K562 (cell line): ENCODE data around the gene SERPINE2. TPM values are rescaled to one million over a fixed set of nuclear protein-coding genes. Genes with fewer than 3 reads are reported as not detected.

Experiments used
- ARID3A ChIP-seq: IDR thresholded peaks from 2 replicates; pipeline ENCODE4 v1.6.1; 2012; ENCODE audit warnings: low read depth, low read length, improper control_type of control experiment, borderline replicate concordance
- ATF1 ChIP-seq, 2 experiments: fragments of 450-650 bp in 1 of 2; IDR thresholded peaks; 2 replicates each; pipeline ENCODE4 v1.6.1; 2016; ENCODE audit warnings: missing compliant biosample characterization in 1 of 2, missing genetic modification characterization in 1 of 2
- ATF6 ChIP-seq: sonication (generic); formaldehyde crosslinking; IDR thresholded peaks from 2 replicates; pipeline ENCODE4 v1.4.0; 2020; ENCODE audit warnings: mild to moderate bottlenecking, missing genetic modification reagents
- FOSL1 ChIP-seq: fragments of 200-800 bp; sonication (Bioruptor generic); conservative IDR thresholded peaks from 2 replicates; pipeline ENCODE4 v1.6.1; 2016; ENCODE audit warnings: missing genetic modification characterization, missing compliant biosample characterization
- FOXJ2 ChIP-seq: fragments of 200-800 bp; sonication (Bioruptor generic); IDR thresholded peaks from 2 replicates; pipeline ENCODE4 v1.6.1; 2016; ENCODE audit warnings: missing genetic modification characterization, missing compliant biosample characterization
- NKRF ChIP-seq: fragments of 450-650 bp; IDR thresholded peaks from 2 replicates; pipeline ENCODE4 v1.6.1; 2016; ENCODE audit warnings: borderline replicate concordance
- PHF8 ChIP-seq: fragments of 200-600 bp; sonication (generic); IDR thresholded peaks from 2 replicates; pipeline ENCODE4 v1.6.1; 2012; ENCODE audit warnings: mixed run types, mild to moderate bottlenecking, inconsistent platforms, low read length, moderate library complexity, borderline replicate concordance
- PML ChIP-seq: IDR thresholded peaks from 2 replicates; pipeline ENCODE4 v1.6.1; 2012; ENCODE audit warnings: low read length, inconsistent platforms
- POLR3G ChIP-seq: IDR thresholded peaks from 2 replicates; pipeline ENCODE4 v1.6.1; 2011; ENCODE audit not compliant: insufficient read length, insufficient replicate concordance; ENCODE audit errors: extremely low read depth
- RBM25 ChIP-seq: fragments of 200-400 bp; formaldehyde crosslinking; IDR thresholded peaks from 2 replicates; pipeline ENCODE4 v1.6.1; 2018; ENCODE audit warnings: low read length, low read depth, moderate library complexity; ENCODE audit not compliant: severe bottlenecking
- SOX6 ChIP-seq: fragments of 450-650 bp; IDR thresholded peaks from 2 replicates; pipeline ENCODE4 v1.6.1; 2014; ENCODE audit warnings: mild to moderate bottlenecking
- SREBF2 ChIP-seq: sonication (generic); formaldehyde crosslinking; IDR thresholded peaks from 2 replicates; pipeline ENCODE4 v1.4.0; 2020; ENCODE audit warnings: mild to moderate bottlenecking, missing genetic modification reagents
- ZNF134 ChIP-seq: fragments of 250-450 bp; sonication (Bioruptor Pico); conservative IDR thresholded peaks from 2 replicates; pipeline ENCODE4 v1.4.0; 2020
- ZNF354B ChIP-seq: fragments of 250-450 bp; sonication (Bioruptor Pico); IDR thresholded peaks from 2 replicates; pipeline ENCODE4 v1.4.0; 2020
- polyA plus RNA-seq, 8 experiments: library from polyadenylated mRNA; depleted of rRNA in 4 of 8; stranded (reverse) in 5 of 8; unstranded in 3 of 8; fragments of >200 nt; fragmentation: Nextera tagmentation in 2 of 8; fragmentation: Illumina TruSeq in 1 of 8; extraction: Ambion mirVana in 2 of 8; extraction: Trizol in 1 of 8; gene quantifications; 2 replicates each; pipeline versions ENCODE4 v1.2.1 to v1.2.3, GENCODE V29; 2011 to 2014; ENCODE audit warnings: inconsistent platforms in 1 of 8, missing spikeins in 1 of 8
- total RNA-seq, 7 experiments: library from RNA; depleted of rRNA in 6 of 7; stranded (reverse); fragments of >200 nt in 6 of 7; fragmentation: Illumina TruSeq in 2 of 7; extraction: Trizol in 2 of 7; gene quantifications; 2 replicates each; pipeline versions ENCODE4 v1.2.1 to v1.2.3, GENCODE V29; 2011 to 2021; ENCODE audit warnings: low replicate concordance in 1 of 7
- TF ChIP-seq, protein P1 (sequence below): fragments of 450-650 bp; IDR thresholded peaks from 2 replicates; pipeline ENCODE4 v1.6.1; 2016
- TF ChIP-seq, protein P2 (sequence below), 2 experiments: fragments of 450-650 bp in 1 of 2; sonication (generic) in 1 of 2; formaldehyde crosslinking; conservative IDR thresholded peaks; 2 replicates each; pipeline versions ENCODE4 v1.4.0 to v1.8.1; 2020 to 2022; ENCODE audit warnings: mild to moderate bottlenecking in 1 of 2, missing genetic modification reagents in 1 of 2
- TF ChIP-seq, protein P3 (sequence below): fragments of 450-650 bp; formaldehyde crosslinking; IDR thresholded peaks from 2 replicates; pipeline ENCODE4 v1.4.0; 2020; ENCODE audit warnings: mild to moderate bottlenecking, mixed read lengths
- TF ChIP-seq, protein P4 (sequence below): IDR thresholded peaks from 2 replicates; pipeline ENCODE4 v1.6.1; 2014; ENCODE audit warnings: antibody characterized with exemption

The SERPINE2 gene
- total and polyA plus RNA-seq, 9 of the 15 experiments (the other 6 are each of a cell fraction or from before 2014, with no cell fraction given): 0.03 to 0.16 (median 0.13) TPM; not detected in 6

- peak; percentile 82 for TF ChIP-seq RBM25
- TF ChIP-seq FOXJ2 (tag): peak; percentile 89
- TF ChIP-seq, protein P1, sequence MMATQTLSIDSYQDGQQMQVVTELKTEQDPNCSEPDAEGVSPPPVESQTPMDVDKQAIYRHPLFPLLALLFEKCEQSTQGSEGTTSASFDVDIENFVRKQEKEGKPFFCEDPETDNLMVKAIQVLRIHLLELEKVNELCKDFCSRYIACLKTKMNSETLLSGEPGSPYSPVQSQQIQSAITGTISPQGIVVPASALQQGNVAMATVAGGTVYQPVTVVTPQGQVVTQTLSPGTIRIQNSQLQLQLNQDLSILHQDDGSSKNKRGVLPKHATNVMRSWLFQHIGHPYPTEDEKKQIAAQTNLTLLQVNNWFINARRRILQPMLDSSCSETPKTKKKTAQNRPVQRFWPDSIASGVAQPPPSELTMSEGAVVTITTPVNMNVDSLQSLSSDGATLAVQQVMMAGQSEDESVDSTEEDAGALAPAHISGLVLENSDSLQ: peak; percentile 58
- no peak for TF ChIP-seq ARID3A
- TF ChIP-seq, protein P2, sequence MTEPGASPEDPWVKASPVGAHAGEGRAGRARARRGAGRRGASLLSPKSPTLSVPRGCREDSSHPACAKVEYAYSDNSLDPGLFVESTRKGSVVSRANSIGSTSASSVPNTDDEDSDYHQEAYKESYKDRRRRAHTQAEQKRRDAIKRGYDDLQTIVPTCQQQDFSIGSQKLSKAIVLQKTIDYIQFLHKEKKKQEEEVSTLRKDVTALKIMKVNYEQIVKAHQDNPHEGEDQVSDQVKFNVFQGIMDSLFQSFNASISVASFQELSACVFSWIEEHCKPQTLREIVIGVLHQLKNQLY (CRISPR knock-in tag; conservative IDR thresholded peaks at IDR 0.05): no peak
- no peak for TF ChIP-seq SREBF2 (CRISPR knock-in tag)
- no peak for TF ChIP-seq ATF1 (CRISPR knock-in tag; IDR thresholded peaks at IDR 0.05)
- 0 out of 2 replicates have a peak, but pooled peaks have one; percentile 32 for TF ChIP-seq ATF1 (tag; IDR thresholded peaks at IDR 0.05)
- TF ChIP-seq, protein P3, sequence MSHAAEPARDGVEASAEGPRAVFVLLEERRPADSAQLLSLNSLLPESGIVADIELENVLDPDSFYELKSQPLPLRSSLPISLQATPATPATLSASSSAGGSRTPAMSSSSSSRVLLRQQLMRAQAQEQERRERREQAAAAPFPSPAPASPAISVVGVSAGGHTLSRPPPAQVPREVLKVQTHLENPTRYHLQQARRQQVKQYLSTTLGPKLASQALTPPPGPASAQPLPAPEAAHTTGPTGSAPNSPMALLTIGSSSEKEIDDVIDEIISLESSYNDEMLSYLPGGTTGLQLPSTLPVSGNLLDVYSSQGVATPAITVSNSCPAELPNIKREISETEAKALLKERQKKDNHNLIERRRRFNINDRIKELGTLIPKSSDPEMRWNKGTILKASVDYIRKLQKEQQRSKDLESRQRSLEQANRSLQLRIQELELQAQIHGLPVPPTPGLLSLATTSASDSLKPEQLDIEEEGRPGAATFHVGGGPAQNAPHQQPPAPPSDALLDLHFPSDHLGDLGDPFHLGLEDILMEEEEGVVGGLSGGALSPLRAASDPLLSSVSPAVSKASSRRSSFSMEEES (CRISPR knock-in tag): no peak
- TF ChIP-seq PML: no peak
- TF ChIP-seq, protein P4, sequence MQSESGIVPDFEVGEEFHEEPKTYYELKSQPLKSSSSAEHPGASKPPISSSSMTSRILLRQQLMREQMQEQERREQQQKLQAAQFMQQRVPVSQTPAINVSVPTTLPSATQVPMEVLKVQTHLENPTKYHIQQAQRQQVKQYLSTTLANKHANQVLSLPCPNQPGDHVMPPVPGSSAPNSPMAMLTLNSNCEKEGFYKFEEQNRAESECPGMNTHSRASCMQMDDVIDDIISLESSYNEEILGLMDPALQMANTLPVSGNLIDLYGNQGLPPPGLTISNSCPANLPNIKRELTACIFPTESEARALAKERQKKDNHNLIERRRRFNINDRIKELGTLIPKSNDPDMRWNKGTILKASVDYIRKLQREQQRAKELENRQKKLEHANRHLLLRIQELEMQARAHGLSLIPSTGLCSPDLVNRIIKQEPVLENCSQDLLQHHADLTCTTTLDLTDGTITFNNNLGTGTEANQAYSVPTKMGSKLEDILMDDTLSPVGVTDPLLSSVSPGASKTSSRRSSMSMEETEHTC: no peak
- TF ChIP-seq PHF8: no peak
- TF ChIP-seq ZNF354B (CRISPR knock-in tag): peak; percentile 86
- TF ChIP-seq FOSL1 (tag): peak; percentile 95
- no peak for TF ChIP-seq POLR3G
- no peak for TF ChIP-seq ZNF134
- no peak for TF ChIP-seq NKRF
- no peak for TF ChIP-seq ATF6 (CRISPR knock-in tag)
- TF ChIP-seq SOX6: peak; percentile 62
These were observed 43.5 kb downstream of the SERPINE2 start (continued) for GRCh38 chr2:223995569-223995968.
